Ectodermal cell (in vitro differentiated cells): Measurements from ENCODE around the gene ATAD3A.
"Not testable (repeated sequence)": the region's sequence is repeated elsewhere in the genome, so short reads cannot be mapped to it uniquely, and the experiment has no call there.

Source experiments
- H3K27ac ChIP-seq: 2 replicates; pipeline ENCODE4 v1.7.0; 2013; ENCODE audit warnings: mild to moderate bottlenecking, low read depth, low read length; ENCODE audit not compliant: insufficient read depth, poor library complexity, severe bottlenecking
- H3K27me3 ChIP-seq: 2 replicates; pipeline ENCODE4 v1.7.0; 2013; ENCODE audit warnings: mild to moderate bottlenecking, low read length; ENCODE audit not compliant: insufficient read depth, control insufficient read depth, poor library complexity, severe bottlenecking
- H3K36me3 ChIP-seq: one replicate; pipeline ENCODE4 v1.7.0; 2013; ENCODE audit warnings: low read length; ENCODE audit not compliant: control insufficient read depth, insufficient read depth
- H3K4me1 ChIP-seq: one replicate; pipeline ENCODE4 v1.7.0; 2013; ENCODE audit warnings: low read length; ENCODE audit not compliant: control insufficient read depth, insufficient read depth
- H3K4me3 ChIP-seq: 2 replicates; pipeline ENCODE4 v1.7.0; 2013; ENCODE audit warnings: low read depth, low read length, control low read depth; ENCODE audit not compliant: insufficient read depth
- H3K9me3 ChIP-seq: 2 replicates; pipeline ENCODE4 v1.7.0; 2013; ENCODE audit warnings: mild to moderate bottlenecking, low read length, moderate library complexity; ENCODE audit not compliant: control insufficient read depth
- WGBS, 2 experiments: methylation state at CpG; one replicate each; pipeline ENCODE4 v1.1.7; 2013; ENCODE audit warnings: missing lambda C conversion rate in 2 of 2; 5-methylcytosine and 5-hydroxymethylcytosine counted together

Gene ATAD3A

DNA sequence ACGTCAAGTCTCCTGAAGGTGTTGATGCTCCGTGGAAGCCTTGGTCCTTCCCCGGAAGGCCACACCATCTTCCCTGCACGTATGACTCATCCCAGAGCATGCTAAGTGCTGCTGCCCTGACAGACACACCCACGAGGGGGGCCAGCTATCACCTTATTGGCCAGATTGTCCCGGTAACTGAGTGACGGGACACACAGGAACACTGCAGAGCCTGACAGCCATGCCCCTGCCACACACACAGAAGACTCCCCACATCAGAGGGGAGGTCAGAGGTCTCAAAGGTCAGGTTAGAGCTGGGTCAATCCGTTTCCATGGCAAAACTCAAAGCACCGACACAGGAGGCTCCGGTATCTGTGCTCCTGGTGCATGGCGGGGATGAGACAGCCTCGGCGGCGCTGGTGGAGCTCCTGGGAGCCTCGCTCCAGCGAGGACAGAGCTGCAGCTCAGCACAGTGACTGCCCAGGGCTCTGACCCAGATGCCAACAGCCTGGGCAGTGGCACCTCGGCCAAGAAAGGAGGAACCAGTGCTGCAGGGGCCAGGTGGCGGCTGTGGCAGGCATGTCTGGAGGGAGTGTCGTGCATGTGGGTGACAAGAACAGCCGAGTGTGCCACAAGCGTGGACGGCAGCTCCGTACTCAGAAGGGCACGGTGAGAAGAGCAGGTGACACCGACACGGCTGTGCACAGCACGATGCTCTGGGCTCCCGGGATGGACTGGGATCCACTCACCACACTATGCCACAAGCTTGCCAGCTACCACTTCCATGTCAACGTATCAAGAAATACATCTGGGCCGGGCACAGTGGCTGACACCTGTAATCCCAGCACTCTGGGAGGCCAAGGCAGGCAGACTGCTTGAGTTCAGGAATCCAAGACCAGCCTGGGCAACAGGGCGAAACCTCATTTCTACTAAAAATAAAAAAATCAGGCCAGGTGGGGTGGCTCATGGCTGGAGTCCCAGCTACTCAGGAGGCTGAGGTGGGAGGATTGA, 43.3 kb downstream of the ATAD3A start:
- no peaks in the 10 kb centered on the region for H3K36me3 ChIP-seq
- no peaks in the 10 kb centered on the region for H3K27me3 ChIP-seq
- no peak overlapping the region for H3K4me3 ChIP-seq
- H3K9me3 ChIP-seq, result no peaks in the 10 kb centered on the region
- H3K4me1 ChIP-seq, result peaks cover 4% of the 10 kb centered on the region
- H3K27ac ChIP-seq, result peak overlapping the region; percentile 32
- 88 to 90% methylated on average over 31 of the region's 31 CpGs for WGBS, 2 experiments

DNA sequence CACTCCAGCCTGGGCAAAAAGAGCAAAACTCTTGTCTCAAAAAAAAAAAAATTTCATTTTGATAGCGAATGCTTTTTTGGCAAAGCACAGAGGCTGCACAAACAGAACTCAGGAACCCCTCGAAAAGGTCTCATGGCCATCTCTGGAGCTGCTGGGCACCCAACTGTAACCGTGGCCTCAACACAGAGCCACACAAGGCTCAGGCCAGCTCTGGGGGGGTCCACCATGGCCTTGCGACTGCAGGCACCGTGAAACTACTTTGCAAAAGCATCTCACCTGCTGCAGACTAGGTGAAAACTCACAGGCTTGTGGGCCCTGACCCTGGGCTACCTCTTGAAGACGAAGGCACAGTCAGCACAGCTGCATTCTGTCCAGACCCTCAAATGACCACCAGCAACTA, 44.5 kb downstream of the ATAD3A start:
- H3K9me3 ChIP-seq, result no peaks in the 10 kb centered on the region
- no peak overlapping the region for H3K4me3 ChIP-seq
- peaks cover 6% of the 10 kb centered on the region for H3K36me3 ChIP-seq
- H3K27me3 ChIP-seq, result no peaks in the 10 kb centered on the region
- peaks cover 4% of the 10 kb centered on the region for H3K4me1 ChIP-seq
- WGBS, 2 experiments, result 95% methylated on average over 6 of the region's 6 CpGs
- no peak overlapping the region for H3K27ac ChIP-seq

GRCh38 chr1:1556961-1557360, 45.0 kb downstream of the ATAD3A start:
- H3K27ac ChIP-seq, H3K27me3 ChIP-seq, H3K4me1 ChIP-seq, H3K4me3 ChIP-seq, H3K9me3 ChIP-seq: not testable (repeated sequence)
- WGBS, 2 experiments, result 93 to 94% methylated on average over 10 to 11 of the region's 11 CpGs
- H3K36me3 ChIP-seq, result peaks cover 10% of the 10 kb centered on the region

DNA sequence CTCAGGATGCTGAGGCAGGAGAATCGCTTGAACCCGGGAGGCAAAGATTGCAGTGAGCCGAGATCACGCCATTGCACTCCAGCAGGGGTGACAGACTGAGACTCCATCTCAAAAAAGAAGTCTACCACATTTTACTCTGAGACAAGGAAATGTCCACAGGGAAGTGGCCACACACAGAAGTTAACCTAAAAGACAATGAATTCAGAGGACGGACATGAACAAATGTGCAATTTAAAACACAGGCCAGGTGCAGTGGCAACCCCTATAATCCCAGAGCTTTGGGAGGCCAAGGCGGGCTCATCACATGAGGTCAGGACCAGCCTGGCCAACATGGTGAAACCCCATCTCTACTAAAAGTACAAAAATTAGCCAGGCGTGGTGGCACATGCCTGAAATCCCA, 45.7 kb downstream of the ATAD3A start:
- H3K4me3 ChIP-seq, H3K27ac ChIP-seq, H3K9me3 ChIP-seq, H3K27me3 ChIP-seq, H3K4me1 ChIP-seq: not testable (repeated sequence)
- peaks cover 16% of the 10 kb centered on the region for H3K36me3 ChIP-seq
- 94 to 95% methylated on average over 7 of the region's 7 CpGs for WGBS, 2 experiments

DNA sequence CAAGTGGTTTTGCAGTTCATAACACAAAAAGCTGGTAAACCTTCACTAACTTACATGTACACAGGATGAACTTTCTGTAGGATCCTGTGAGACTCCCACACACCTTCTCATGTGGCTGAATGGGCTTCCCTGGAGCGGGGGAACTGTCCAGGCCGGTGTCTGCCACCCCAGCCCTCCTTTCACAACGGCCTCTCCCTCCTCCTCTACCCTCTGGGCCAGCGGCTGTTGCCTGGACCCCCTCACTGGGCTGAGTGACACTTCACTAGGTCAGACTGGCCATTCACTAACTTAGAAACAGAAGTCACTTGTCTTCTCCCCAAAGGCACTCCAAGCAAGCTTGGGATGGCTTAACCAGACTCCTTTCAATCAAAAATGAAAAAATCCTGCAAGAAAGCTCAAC, 46.6 kb downstream of the ATAD3A start:
- 89 to 90% methylated on average over 4 of the region's 4 CpGs for WGBS, 2 experiments
- peak overlapping the region; percentile 1 for H3K27ac ChIP-seq
- no peaks in the 10 kb centered on the region for H3K27me3 ChIP-seq
- peaks cover 21% of the 10 kb centered on the region for H3K36me3 ChIP-seq
- no peaks in the 10 kb centered on the region for H3K9me3 ChIP-seq
- H3K4me3 ChIP-seq, result no peak overlapping the region
- H3K4me1 ChIP-seq, result peaks cover 4% of the 10 kb centered on the region

GRCh38 chr1:1559066-1559465, 47.1 kb downstream of the ATAD3A start:
- no peak overlapping the region for H3K4me3 ChIP-seq
- H3K4me1 ChIP-seq, result peaks cover 4% of the 10 kb centered on the region
- no peaks in the 10 kb centered on the region for H3K9me3 ChIP-seq
- no peaks in the 10 kb centered on the region for H3K27me3 ChIP-seq
- peak overlapping the region; percentile 1 for H3K27ac ChIP-seq
- H3K36me3 ChIP-seq, result peaks cover 23% of the 10 kb centered on the region
- 92 to 93% methylated on average over 17 of the region's 17 CpGs for WGBS, 2 experiments

DNA sequence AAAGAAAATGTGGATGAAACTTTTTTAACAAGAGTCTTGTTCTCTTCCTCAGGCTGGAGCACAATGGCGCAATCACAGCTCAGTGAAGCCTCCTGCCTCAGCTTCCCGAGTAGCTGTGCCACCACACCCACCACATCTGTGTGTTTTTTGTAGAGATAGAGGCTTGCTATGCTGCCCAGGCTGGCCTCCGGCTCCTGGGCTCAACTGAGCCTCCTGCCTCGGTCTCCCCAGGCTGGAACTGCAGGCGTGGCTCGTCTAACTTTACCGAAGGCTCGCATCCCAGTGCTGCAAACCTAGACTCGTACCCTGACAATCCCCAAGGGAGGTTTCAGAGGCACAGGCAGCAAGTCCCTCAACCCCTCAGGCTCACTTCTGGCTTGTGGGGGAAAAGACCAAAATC, 48.2 kb downstream of the ATAD3A start:
- Histone ChIP-seq H3K36me3 (peaks cover 31% of the 10 kb centered on the region), H3K4me3 (no peak overlapping the region), H3K4me1 (no peaks in the 10 kb centered on the region), H3K27me3 (no peaks in the 10 kb centered on the region), H3K27ac (no peak overlapping the region), H3K9me3 (no peaks in the 10 kb centered on the region)
- WGBS, 2 experiments, result 90 to 96% methylated on average over 9 of the region's 9 CpGs

DNA sequence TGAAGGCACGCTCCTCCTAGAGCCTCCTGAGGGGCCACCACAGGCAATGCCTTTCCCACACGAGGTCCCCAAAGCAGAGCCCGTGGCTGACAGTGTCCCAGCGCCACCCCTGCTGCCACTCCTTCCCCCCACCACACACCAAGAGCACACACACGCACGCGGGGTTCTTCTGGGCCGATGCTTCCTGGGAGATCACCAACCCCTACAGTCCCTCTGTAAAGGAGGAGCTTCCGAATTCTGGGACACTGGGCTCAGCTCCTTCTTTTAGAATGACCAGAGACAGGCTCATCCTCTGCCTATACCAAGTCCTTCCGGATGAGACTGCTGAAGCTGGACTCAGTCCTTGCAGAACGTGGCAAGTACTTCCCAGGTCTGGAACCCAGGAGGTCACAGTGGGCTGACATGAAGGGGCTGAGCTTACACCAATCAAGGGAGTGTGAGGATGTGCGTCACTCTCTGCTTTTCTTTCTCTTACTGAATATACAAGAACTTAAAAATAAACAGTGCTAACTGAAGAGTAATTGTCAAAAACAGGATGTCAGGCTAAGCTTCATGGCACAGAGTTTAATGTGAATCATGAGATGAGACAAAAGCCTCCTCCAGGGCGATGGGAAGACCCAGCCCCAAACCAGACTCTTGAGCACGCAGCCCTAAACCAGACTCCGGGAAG, 50.0 kb downstream of the ATAD3A start:
- WGBS, 2 experiments, result 95 to 97% methylated on average over 15 of the region's 15 CpGs

DNA sequence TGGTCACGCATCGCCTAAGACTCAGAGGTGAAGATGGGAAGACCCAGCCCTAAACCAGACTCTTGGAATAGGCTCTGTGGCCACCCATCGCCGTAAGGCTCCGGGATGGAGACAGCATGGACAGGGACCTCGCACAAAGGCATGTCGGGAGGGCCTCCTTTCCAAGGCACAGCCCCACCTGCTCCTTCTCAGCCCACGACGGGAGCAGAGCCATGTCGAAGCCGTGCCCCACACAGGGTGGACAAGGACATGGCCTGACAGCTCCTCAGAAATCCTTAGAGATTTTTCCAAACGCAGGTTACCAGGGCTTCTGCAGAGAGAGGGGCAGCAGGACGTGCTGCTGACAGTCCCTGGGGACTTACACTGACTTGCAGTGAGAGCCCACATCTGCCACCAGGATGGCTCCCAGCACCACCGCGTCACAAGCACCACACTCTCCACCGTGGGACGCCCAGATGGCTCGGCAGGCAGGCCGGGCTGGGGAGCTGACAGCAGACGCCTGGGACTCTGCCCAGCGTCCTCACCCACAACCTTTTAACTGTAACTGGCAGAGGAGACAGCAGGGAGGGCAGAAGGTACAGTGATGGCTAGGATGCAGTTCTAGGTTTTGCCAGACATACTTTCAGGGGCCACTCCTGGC, 50.7 kb downstream of the ATAD3A start:
- Histone ChIP-seq H3K27me3 (no peaks in the 10 kb centered on the region), H3K9me3 (no peaks in the 10 kb centered on the region), H3K4me3 (no peak overlapping the region), H3K36me3 (peaks cover 35% of the 10 kb centered on the region), H3K27ac (no peak overlapping the region), H3K4me1 (no peaks in the 10 kb centered on the region)
- WGBS, 2 experiments, result 96% methylated on average over 21 of the region's 21 CpGs

More for the DNA sequence above, 50.0 kb downstream of the ATAD3A start:
- H3K27ac ChIP-seq, result no peak overlapping the region
- no peaks in the 10 kb centered on the region for H3K4me1 ChIP-seq
- H3K27me3 ChIP-seq, result no peaks in the 10 kb centered on the region
- no peak overlapping the region for H3K4me3 ChIP-seq
- H3K9me3 ChIP-seq, result no peaks in the 10 kb centered on the region
- peaks cover 35% of the 10 kb centered on the region for H3K36me3 ChIP-seq

DNA sequence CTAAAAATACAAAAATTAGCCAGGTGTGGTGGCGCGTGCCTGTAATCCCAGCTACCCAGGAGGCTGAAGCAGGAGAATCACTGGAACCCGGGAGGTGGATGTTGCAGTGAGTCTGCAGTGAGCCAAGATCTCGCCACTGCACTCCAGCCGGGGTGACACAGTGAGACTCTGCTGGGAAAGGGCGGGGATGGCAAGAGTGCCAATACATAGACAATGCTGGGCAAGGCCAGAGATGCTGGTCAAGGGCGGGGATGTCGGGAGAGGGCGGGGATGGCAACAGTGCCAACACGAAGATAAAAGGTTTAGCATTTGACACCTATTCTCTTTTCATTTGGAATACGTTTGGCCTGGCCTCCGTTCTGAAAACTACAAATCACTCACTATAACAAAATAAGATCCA, 51.7 kb downstream of the ATAD3A start:
- Histone ChIP-seq H3K9me3 (no peaks in the 10 kb centered on the region), H3K4me3 (no peak overlapping the region), H3K4me1 (no peaks in the 10 kb centered on the region), H3K36me3 (peaks cover 35% of the 10 kb centered on the region), H3K27ac (no peak overlapping the region), H3K27me3 (no peaks in the 10 kb centered on the region)
- 95 to 96% methylated on average over 12 of the region's 12 CpGs for WGBS, 2 experiments
